ENCODE measurements around the gene MAP2K3. TPM values are rescaled to one million over a fixed set of nuclear protein-coding genes. Genes with fewer than 3 reads are reported as not detected.

The MAP2K3 gene
- polyA plus RNA-seq, 1 experiment, result 41.8 TPM

Other genes with a start within 250 kb of the MAP2K3 start
- gene USP22, start 241.7 kb upstream of the MAP2K3 start, polyA plus RNA-seq (2011; rRNA removed), result 169 and 212 TPM in 2 replicates
- gene DHRS7B, start 157.7 kb upstream of the MAP2K3 start, polyA plus RNA-seq (2011; rRNA removed), result 33.8 and 47.0 TPM in 2 replicates
- 54.5 and 69.5 TPM in 2 replicates for gene TMEM11, start 70.5 kb upstream of the MAP2K3 start, polyA plus RNA-seq (2011; rRNA removed)
- 7.9 and 13.3 TPM in 2 replicates for gene NATD1, start 31.3 kb upstream of the MAP2K3 start, polyA plus RNA-seq (2011; rRNA removed)
- gene KCNJ12, start 91.6 kb downstream of the MAP2K3 start, polyA plus RNA-seq (2011; rRNA removed), result 0.05 and 0.13 TPM in 2 replicates